HepG2 (cell line): Measurements from ENCODE around the gene SNRNP48. TPM values are rescaled to one million over a fixed set of nuclear protein-coding genes. Genes with fewer than 3 reads are reported as not detected.

Experiments used
- ATAD3A ChIP-seq: sonication (generic); formaldehyde crosslinking; IDR thresholded peaks from 2 replicates; pipeline ENCODE4 v1.4.0; 2020; ENCODE audit warnings: missing genetic modification reagents
- BRF2 ChIP-seq: sonication (generic); formaldehyde crosslinking; IDR thresholded peaks from 2 replicates; pipeline ENCODE4 v1.8.1; 2022; ENCODE audit warnings: mild to moderate bottlenecking, missing genetic modification reagents
- FOXJ3 ChIP-seq: sonication (generic); formaldehyde crosslinking; IDR thresholded peaks from 2 replicates; pipeline ENCODE4 v1.4.0; 2020; ENCODE audit warnings: missing genetic modification reagents, mild to moderate bottlenecking, borderline replicate concordance
- IRF2 ChIP-seq: IDR thresholded peaks from 2 replicates; pipeline ENCODE4 v1.6.1; 2018; ENCODE audit warnings: missing genetic modification reagents, missing compliant biosample characterization
- JUN ChIP-seq: sonication (generic); formaldehyde crosslinking; IDR thresholded peaks from 2 replicates; pipeline ENCODE4 v1.4.0; 2020; ENCODE audit warnings: mild to moderate bottlenecking, missing genetic modification reagents
- KAT2B ChIP-seq: fragments of 150-350 bp; IDR thresholded peaks from 2 replicates; pipeline ENCODE4 v1.6.1; 2014; ENCODE audit warnings: low read depth, low read length, borderline replicate concordance
- KDM2A ChIP-seq: sonication (generic); formaldehyde crosslinking; IDR thresholded peaks from 2 replicates; pipeline ENCODE4 v1.4.0; 2020; ENCODE audit warnings: low read depth, missing genetic modification reagents, borderline replicate concordance
- NFE2L1 ChIP-seq: sonication (generic); formaldehyde crosslinking; IDR thresholded peaks from 2 replicates; pipeline ENCODE4 v1.4.0; 2020; ENCODE audit warnings: missing genetic modification reagents, mild to moderate bottlenecking, borderline replicate concordance
- NFE2L2 ChIP-seq: fragments of 150-350 bp; IDR thresholded peaks from 2 replicates; pipeline ENCODE4 v1.6.1; 2014; ENCODE audit warnings: low read length
- NKX3-1 ChIP-seq: sonication (generic); formaldehyde crosslinking; IDR thresholded peaks from 2 replicates; pipeline ENCODE4 v1.5.0; 2020; ENCODE audit warnings: missing genetic modification reagents
- TCF7L2 ChIP-seq: IDR thresholded peaks from 2 replicates; pipeline ENCODE4 v1.6.1; 2011; ENCODE audit warnings: mild to moderate bottlenecking, low read depth, low read length, moderate library complexity
- YEATS4 ChIP-seq: sonication (generic); formaldehyde crosslinking; IDR thresholded peaks from 2 replicates; pipeline ENCODE4 v1.4.0; 2020; ENCODE audit warnings: missing genetic modification reagents, borderline replicate concordance
- ZC3H13 ChIP-seq: sonication (generic); formaldehyde crosslinking; IDR thresholded peaks from 2 replicates; pipeline ENCODE4 v1.8.1; 2023; ENCODE audit warnings: mild to moderate bottlenecking, missing genetic modification reagents, moderate library complexity
- ZFP82 ChIP-seq: sonication (generic); formaldehyde crosslinking; IDR thresholded peaks from 2 replicates; pipeline ENCODE4 v1.5.1; 2020; ENCODE audit warnings: mild to moderate bottlenecking, missing genetic modification reagents, borderline replicate concordance
- ZNF432 ChIP-seq: sonication (generic); formaldehyde crosslinking; IDR thresholded peaks from 2 replicates; pipeline ENCODE4 v1.5.0; 2020; ENCODE audit warnings: missing genetic modification reagents, mild to moderate bottlenecking, borderline replicate concordance
- ZNF460 ChIP-seq: sonication (generic); formaldehyde crosslinking; IDR thresholded peaks from 2 replicates; pipeline ENCODE4 v1.5.1; 2020; ENCODE audit warnings: missing genetic modification reagents, mild to moderate bottlenecking, borderline replicate concordance
- ZNF570 ChIP-seq: sonication (generic); formaldehyde crosslinking; IDR thresholded peaks from 2 replicates; pipeline ENCODE4 v1.4.0; 2020; ENCODE audit warnings: mild to moderate bottlenecking, missing genetic modification reagents, borderline replicate concordance
- ZNF660 ChIP-seq: sonication (generic); formaldehyde crosslinking; IDR thresholded peaks from 2 replicates; pipeline ENCODE4 v1.5.1; 2020; ENCODE audit warnings: mild to moderate bottlenecking, low read depth, missing genetic modification reagents, borderline replicate concordance
- ZNF737 ChIP-seq: sonication (generic); formaldehyde crosslinking; IDR thresholded peaks from 2 replicates; pipeline ENCODE4 v1.5.0; 2020; ENCODE audit warnings: missing genetic modification reagents, mild to moderate bottlenecking, borderline replicate concordance
- ZNF749 ChIP-seq: sonication (generic); formaldehyde crosslinking; IDR thresholded peaks from 2 replicates; pipeline ENCODE4 v1.8.0; 2022; ENCODE audit warnings: mild to moderate bottlenecking, missing genetic modification reagents, moderate library complexity, borderline replicate concordance
- ZNF879 ChIP-seq: sonication (generic); formaldehyde crosslinking; IDR thresholded peaks from 2 replicates; pipeline ENCODE4 v1.8.1; 2023; ENCODE audit warnings: missing genetic modification reagents
- polyA plus RNA-seq, 8 experiments: library from polyadenylated mRNA; depleted of rRNA in 3 of 8; stranded (reverse) in 7 of 8; unstranded in 1 of 8; fragments of >200 nt; fragmentation: Illumina TruSeq in 4 of 8; extraction: Trizol in 4 of 8; gene quantifications; 2 replicates each; pipeline versions ENCODE4 v1.2.1 to v1.2.3, GENCODE V29; 2011 to 2016; ENCODE audit warnings: low read depth in 4 of 8, missing spikeins in 1 of 8, mixed read lengths in 1 of 8; ENCODE audit not compliant: insufficient read depth in 1 of 8
- total RNA-seq, 5 experiments: library from RNA; depleted of rRNA; stranded (reverse); fragments of >200 nt; fragmentation: Illumina TruSeq; extraction: Trizol; gene quantifications; 2 replicates each; pipeline ENCODE4 v1.2.3, GENCODE V29; 2016; ENCODE audit warnings: low read depth in 1 of 5
- TF ChIP-seq, protein P1 (sequence below): sonication (generic); formaldehyde crosslinking; IDR thresholded peaks from 2 replicates; pipeline ENCODE4 v1.8.0; 2022; ENCODE audit warnings: mild to moderate bottlenecking, missing genetic modification reagents
- TF ChIP-seq, protein P2 (sequence below): IDR thresholded peaks from 2 replicates; pipeline ENCODE4 v1.6.1; 2016; ENCODE audit warnings: low read depth, borderline replicate concordance
- TF ChIP-seq, protein P3 (sequence below): sonication (generic); formaldehyde crosslinking; IDR thresholded peaks from 2 replicates; pipeline ENCODE4 v1.8.0; 2022; ENCODE audit warnings: mild to moderate bottlenecking, missing genetic modification reagents, moderate library complexity
- TF ChIP-seq, protein P4 (sequence below): sonication (generic); formaldehyde crosslinking; IDR thresholded peaks from 2 replicates; pipeline ENCODE4 v1.8.0; 2022; ENCODE audit warnings: mild to moderate bottlenecking, missing genetic modification reagents, borderline replicate concordance

Gene SNRNP48
- total and polyA plus RNA-seq, 2 of the 13 experiments (the other 11 are each of a cell fraction or from before 2014, with no cell fraction given): 17.5 to 47.5 TPM

GRCh38 chr6:7542065-7542873, 47.7 kb upstream of the SNRNP48 start (continued):
- 0 out of 2 replicates have a peak, but pooled peaks have one; percentile 23 for TF ChIP-seq ZNF660 (CRISPR knock-in tag)
- TF ChIP-seq ZC3H13 (CRISPR knock-in tag): peak; percentile 98
- TF ChIP-seq ZNF737: no peak
- TF ChIP-seq YEATS4 (CRISPR knock-in tag): no peak
- TF ChIP-seq, protein P1, sequence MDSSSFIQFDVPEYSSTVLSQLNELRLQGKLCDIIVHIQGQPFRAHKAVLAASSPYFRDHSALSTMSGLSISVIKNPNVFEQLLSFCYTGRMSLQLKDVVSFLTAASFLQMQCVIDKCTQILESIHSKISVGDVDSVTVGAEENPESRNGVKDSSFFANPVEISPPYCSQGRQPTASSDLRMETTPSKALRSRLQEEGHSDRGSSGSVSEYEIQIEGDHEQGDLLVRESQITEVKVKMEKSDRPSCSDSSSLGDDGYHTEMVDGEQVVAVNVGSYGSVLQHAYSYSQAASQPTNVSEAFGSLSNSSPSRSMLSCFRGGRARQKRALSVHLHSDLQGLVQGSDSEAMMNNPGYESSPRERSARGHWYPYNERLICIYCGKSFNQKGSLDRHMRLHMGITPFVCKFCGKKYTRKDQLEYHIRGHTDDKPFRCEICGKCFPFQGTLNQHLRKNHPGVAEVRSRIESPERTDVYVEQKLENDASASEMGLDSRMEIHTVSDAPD (CRISPR knock-in tag): no peak
- no peak for TF ChIP-seq ZNF432 (CRISPR knock-in tag)
- TF ChIP-seq ZFP82 (CRISPR knock-in tag): no peak
- TF ChIP-seq ZNF749 (CRISPR knock-in tag): no peak
- TF ChIP-seq IRF2: no peak
- no peak for TF ChIP-seq BRF2 (CRISPR knock-in tag)
- no peak for TF ChIP-seq ATAD3A
- TF ChIP-seq, protein P2, sequence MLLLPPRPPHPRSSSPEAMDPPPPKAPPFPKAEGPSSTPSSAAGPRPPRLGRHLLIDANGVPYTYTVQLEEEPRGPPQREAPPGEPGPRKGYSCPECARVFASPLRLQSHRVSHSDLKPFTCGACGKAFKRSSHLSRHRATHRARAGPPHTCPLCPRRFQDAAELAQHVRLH (CRISPR knock-in tag): no peak
- TF ChIP-seq, protein P3, sequence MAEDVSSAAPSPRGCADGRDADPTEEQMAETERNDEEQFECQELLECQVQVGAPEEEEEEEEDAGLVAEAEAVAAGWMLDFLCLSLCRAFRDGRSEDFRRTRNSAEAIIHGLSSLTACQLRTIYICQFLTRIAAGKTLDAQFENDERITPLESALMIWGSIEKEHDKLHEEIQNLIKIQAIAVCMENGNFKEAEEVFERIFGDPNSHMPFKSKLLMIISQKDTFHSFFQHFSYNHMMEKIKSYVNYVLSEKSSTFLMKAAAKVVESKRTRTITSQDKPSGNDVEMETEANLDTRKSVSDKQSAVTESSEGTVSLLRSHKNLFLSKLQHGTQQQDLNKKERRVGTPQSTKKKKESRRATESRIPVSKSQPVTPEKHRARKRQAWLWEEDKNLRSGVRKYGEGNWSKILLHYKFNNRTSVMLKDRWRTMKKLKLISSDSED: 0 out of 2 replicates have a peak, but pooled peaks have one; percentile 73
- TF ChIP-seq NFE2L2: no peak
- peak; percentile 25; the same call in 1 of the 2 replicates for TF ChIP-seq ZNF879 (CRISPR knock-in tag)
- no peak for TF ChIP-seq ZNF460
- TF ChIP-seq NFE2L1 (CRISPR knock-in tag): no peak
- TF ChIP-seq TCF7L2: no peak
- TF ChIP-seq KDM2A (CRISPR knock-in tag): no peak
- no peak for TF ChIP-seq ZNF570 (CRISPR knock-in tag)
- no peak for TF ChIP-seq KAT2B
- no peak for TF ChIP-seq NKX3-1 (CRISPR knock-in tag)
- TF ChIP-seq JUN (CRISPR knock-in tag): no peak
- TF ChIP-seq, protein P4, sequence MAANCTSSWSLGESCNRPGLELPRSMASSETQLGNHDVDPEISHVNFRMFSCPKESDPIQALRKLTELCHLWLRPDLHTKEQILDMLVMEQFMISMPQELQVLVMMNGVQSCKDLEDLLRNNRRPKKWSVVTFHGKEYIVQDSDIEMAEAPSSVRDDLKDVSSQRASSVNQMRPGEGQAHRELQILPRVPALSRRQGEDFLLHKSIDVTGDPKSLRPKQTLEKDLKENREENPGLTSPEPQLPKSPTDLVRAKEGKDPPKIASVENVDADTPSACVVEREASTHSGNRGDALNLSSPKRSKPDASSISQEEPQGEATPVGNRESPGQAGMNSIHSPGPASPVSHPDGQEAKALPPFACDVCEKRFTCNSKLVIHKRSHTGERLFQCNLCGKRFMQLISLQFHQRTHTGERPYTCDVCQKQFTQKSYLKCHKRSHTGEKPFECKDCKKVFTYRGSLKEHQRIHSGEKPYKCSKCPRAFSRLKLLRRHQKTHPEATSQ (CRISPR knock-in tag): peak; percentile 19; the same call in 1 of the 2 replicates
- 0 out of 2 replicates have a peak, but pooled peaks have one; percentile 10 for TF ChIP-seq FOXJ3
